Astrocyte of the spinal cord (primary cell): Measurements from ENCODE around the gene SSBP3.
"Not testable (repeated sequence)": the region's sequence is repeated elsewhere in the genome, so short reads cannot be mapped to it uniquely, and the experiment has no call there.

Experiments
- DNase-seq: peaks from one replicate; pipeline ENCODE4 v3.0.0; 2011; ENCODE audit warnings: low read depth, low spot score
- H3K4me3 ChIP-seq: 2 replicates; pipeline ENCODE4 v1.5.1; 2011; ENCODE audit warnings: low read depth, mild to moderate bottlenecking, low read length, moderate library complexity
- in situ Hi-C: cut with HindIII; loops from 2 replicates; pipeline ENCODE4 v1.10.0; 2017; ENCODE audit warnings: low sequenced_read_pairs
- TF ChIP-seq, protein P1 (sequence below): IDR thresholded peaks from 2 replicates; pipeline ENCODE4 v1.5.1; 2012; ENCODE audit warnings: low read depth, mild to moderate bottlenecking, low read length, inconsistent platforms

The SSBP3 gene

DNA sequence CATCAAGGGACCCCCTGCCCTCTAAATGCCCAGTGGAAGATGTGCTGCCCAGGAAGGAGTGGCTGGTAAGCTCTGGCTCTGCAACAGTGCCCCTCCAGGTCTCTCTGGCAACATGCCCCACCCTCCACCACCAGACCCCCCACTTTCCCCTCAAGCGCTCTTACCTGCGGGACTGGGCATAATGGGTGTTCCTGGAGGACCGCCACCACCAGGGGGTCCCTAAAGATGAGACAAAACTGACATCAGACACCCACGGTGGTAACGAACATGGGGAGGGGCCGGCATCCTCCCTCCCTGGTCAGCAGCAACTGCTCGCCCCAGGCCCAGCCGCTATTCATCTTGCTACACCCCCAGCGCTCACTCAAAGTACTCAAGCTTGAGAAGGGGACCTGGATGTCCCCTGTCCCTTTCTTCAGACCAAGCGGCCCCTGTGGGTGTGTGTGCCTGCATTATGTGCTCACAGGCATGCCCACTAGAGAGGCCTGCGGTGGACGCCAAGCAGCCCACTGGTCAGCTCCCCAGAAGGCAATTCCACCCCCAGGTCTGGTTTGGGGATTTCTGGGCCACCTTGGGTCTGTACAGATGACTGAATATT is 165.4 kb downstream of the SSBP3 start:
- in situ Hi-C loops, result no loop called here
- TF ChIP-seq, protein P1, sequence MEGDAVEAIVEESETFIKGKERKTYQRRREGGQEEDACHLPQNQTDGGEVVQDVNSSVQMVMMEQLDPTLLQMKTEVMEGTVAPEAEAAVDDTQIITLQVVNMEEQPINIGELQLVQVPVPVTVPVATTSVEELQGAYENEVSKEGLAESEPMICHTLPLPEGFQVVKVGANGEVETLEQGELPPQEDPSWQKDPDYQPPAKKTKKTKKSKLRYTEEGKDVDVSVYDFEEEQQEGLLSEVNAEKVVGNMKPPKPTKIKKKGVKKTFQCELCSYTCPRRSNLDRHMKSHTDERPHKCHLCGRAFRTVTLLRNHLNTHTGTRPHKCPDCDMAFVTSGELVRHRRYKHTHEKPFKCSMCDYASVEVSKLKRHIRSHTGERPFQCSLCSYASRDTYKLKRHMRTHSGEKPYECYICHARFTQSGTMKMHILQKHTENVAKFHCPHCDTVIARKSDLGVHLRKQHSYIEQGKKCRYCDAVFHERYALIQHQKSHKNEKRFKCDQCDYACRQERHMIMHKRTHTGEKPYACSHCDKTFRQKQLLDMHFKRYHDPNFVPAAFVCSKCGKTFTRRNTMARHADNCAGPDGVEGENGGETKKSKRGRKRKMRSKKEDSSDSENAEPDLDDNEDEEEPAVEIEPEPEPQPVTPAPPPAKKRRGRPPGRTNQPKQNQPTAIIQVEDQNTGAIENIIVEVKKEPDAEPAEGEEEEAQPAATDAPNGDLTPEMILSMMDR, result no peak
- no peak overlapping the region for H3K4me3 ChIP-seq
- no peak for DNase-seq

GRCh38 chr1:54239631-54240031 is 166.6 kb downstream of the SSBP3 start:
- in situ Hi-C loops, result no loop called here
- H3K4me3 ChIP-seq, result no peak overlapping the region
- DNase-seq, result no peak
- TF ChIP-seq, protein P1, result no peak

DNA sequence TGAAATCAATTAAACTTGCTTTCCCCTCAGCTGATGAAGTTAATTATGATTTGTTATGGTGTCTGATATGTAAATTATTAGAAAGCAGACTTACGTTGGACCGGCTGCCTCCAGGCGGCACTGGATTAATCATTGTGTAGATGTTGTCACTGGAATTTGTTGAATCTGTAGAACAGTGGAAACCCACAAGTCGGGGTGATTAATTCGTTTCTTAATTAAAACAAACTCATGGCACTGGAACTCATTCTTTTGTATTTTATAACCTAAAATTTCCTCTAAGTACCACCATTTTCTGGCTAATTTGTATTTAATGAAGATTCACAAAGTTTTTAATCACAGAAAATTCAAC is 167.2 kb downstream of the SSBP3 start:
- DNase-seq, result no peak
- in situ Hi-C loops, result no loop called here
- H3K4me3 ChIP-seq, result no peak overlapping the region
- TF ChIP-seq, protein P1, result no peak

GRCh38 chr1:54238353-54239034 is 167.7 kb downstream of the SSBP3 start:
- DNase-seq, result no peak
- TF ChIP-seq, protein P1, result no peak
- in situ Hi-C loops, result no loop called here
- H3K4me3 ChIP-seq, result no peak overlapping the region

- TF ChIP-seq, protein P1, result no peak
- DNase-seq, result no peak
- in situ Hi-C loops, result no loop called here
Measured at GRCh38 chr1:54237586-54237985, 168.6 kb downstream of the SSBP3 start.

GRCh38 chr1:54234284-54234683 is 171.9 kb downstream of the SSBP3 start:
- in situ Hi-C loops, result no loop called here
- no peak for DNase-seq
- TF ChIP-seq, protein P1, result no peak
- no peak overlapping the region for H3K4me3 ChIP-seq

More at GRCh38 chr1:54237586-54237985, 168.6 kb downstream of the SSBP3 start:
- no peak overlapping the region for H3K4me3 ChIP-seq

GRCh38 chr1:54233196-54233595 is 173.0 kb downstream of the SSBP3 start:
- DNase-seq, in situ Hi-C loops, H3K4me3 ChIP-seq: not testable (repeated sequence)
